HUES48 (cell line): ENCODE data around the gene ZNF236.
"Not testable (repeated sequence)": the region's sequence is repeated elsewhere in the genome, so short reads cannot be mapped to it uniquely, and the experiment has no call there.

Source experiments
- H3K27ac ChIP-seq: one replicate; pipeline ENCODE4 v1.7.0; 2013; ENCODE audit warnings: low read depth, low read length, inconsistent platforms
- H3K27me3 ChIP-seq: 2 replicates; pipeline ENCODE4 v1.6.1; 2013; ENCODE audit warnings: mild to moderate bottlenecking, low read length; ENCODE audit not compliant: control insufficient read depth, insufficient read depth
- H3K36me3 ChIP-seq: 2 replicates; pipeline ENCODE4 v1.6.1; 2013; ENCODE audit warnings: low read length; ENCODE audit not compliant: control insufficient read depth, insufficient read depth
- H3K4me1 ChIP-seq: 2 replicates; pipeline ENCODE4 v1.6.1; 2013; ENCODE audit warnings: mild to moderate bottlenecking, low read length; ENCODE audit not compliant: control insufficient read depth, insufficient read depth
- H3K4me3 ChIP-seq: 2 replicates; pipeline ENCODE4 v1.5.1; 2013; ENCODE audit warnings: mild to moderate bottlenecking, low read depth, low read length
- H3K9ac ChIP-seq: 2 replicates; pipeline ENCODE4 v1.6.1; 2013; ENCODE audit warnings: mild to moderate bottlenecking, low read depth, low read length, moderate library complexity
- H3K9me3 ChIP-seq: 2 replicates; pipeline ENCODE4 v1.6.1; 2013; ENCODE audit warnings: low read length; ENCODE audit not compliant: control insufficient read depth, insufficient read depth

The ZNF236 gene

GRCh38 chr18:76822506-76823160 lies at the start of gene ZNF236:
TSS of gene ZNF236 (plus strand) at chr18:76822557. CDS start at chr18:76822608, 51 bp downstream.
- Histone ChIP-seq H3K9me3 (no peaks in the 10 kb centered on the region), H3K27ac (peak within 1 kb of the TSS; percentile 87), H3K4me1 (peaks cover 4% of the 10 kb centered on the region; the same call in 1 of the 2 replicates)

GRCh38 chr18:76772665-76773064 lies 49.7 kb upstream of the ZNF236 start:
- H3K9ac ChIP-seq, result no peak overlapping the region
- H3K4me3 ChIP-seq, result no peak overlapping the region
- no peaks in the 10 kb centered on the region for H3K27me3 ChIP-seq
- no peaks in the 10 kb centered on the region for H3K36me3 ChIP-seq
- no peak overlapping the region for H3K27ac ChIP-seq
- no peaks in the 10 kb centered on the region for H3K9me3 ChIP-seq
- H3K4me1 ChIP-seq, result no peaks in the 10 kb centered on the region

More at GRCh38 chr18:76822506-76823160, at the start of gene ZNF236:
- H3K36me3 ChIP-seq, result no peaks in the 10 kb centered on the region
- peak within 1 kb of the TSS; percentile 87 for H3K4me3 ChIP-seq
- H3K9ac ChIP-seq, result peak within 1 kb of the TSS; percentile 91
- no peaks in the 10 kb centered on the region for H3K27me3 ChIP-seq

- not testable (repeated sequence) for H3K27ac ChIP-seq, H3K4me1 ChIP-seq, H3K36me3 ChIP-seq, H3K27me3 ChIP-seq, H3K9ac ChIP-seq, H3K9me3 ChIP-seq, H3K4me3 ChIP-seq
Observed at GRCh38 chr18:76777036-76777435, 45.3 kb upstream of the ZNF236 start.

GRCh38 chr18:76783786-76784484 lies 38.4 kb upstream of the ZNF236 start:
- H3K9ac ChIP-seq, result no peak overlapping the region
- H3K36me3 ChIP-seq, result no peaks in the 10 kb centered on the region
- H3K9me3 ChIP-seq, result peaks cover 5% of the 10 kb centered on the region; the same call in 1 of the 2 replicates
- no peaks in the 10 kb centered on the region for H3K27me3 ChIP-seq
- no peak overlapping the region for H3K4me3 ChIP-seq
- no peaks in the 10 kb centered on the region for H3K4me1 ChIP-seq
- H3K27ac ChIP-seq, result no peak overlapping the region

GRCh38 chr18:76785872-76786271 lies 36.5 kb upstream of the ZNF236 start:
- Histone ChIP-seq H3K9me3 (peaks cover 11% of the 10 kb centered on the region), H3K4me1 (no peaks in the 10 kb centered on the region), H3K27me3 (no peaks in the 10 kb centered on the region), H3K36me3 (no peaks in the 10 kb centered on the region), H3K4me3 (no peak overlapping the region), H3K27ac (no peak overlapping the region), H3K9ac (no peak overlapping the region)

- no peak overlapping the region for H3K9ac ChIP-seq
- no peaks in the 10 kb centered on the region for H3K4me1 ChIP-seq
- H3K4me3 ChIP-seq, result no peak overlapping the region
- no peaks in the 10 kb centered on the region for H3K36me3 ChIP-seq
- H3K9me3 ChIP-seq, result peaks cover 25% of the 10 kb centered on the region
- H3K27me3 ChIP-seq, result no peaks in the 10 kb centered on the region
- H3K27ac ChIP-seq, result no peak overlapping the region
Observed at GRCh38 chr18:76788571-76789317, 33.6 kb upstream of the ZNF236 start.

- Histone ChIP-seq H3K27me3 (no peaks in the 10 kb centered on the region), H3K9ac (no peak overlapping the region), H3K27ac (no peak overlapping the region), H3K4me1 (no peaks in the 10 kb centered on the region), H3K36me3 (no peaks in the 10 kb centered on the region), H3K4me3 (no peak overlapping the region), H3K9me3 (peaks cover 25% of the 10 kb centered on the region)
Observed at GRCh38 chr18:76791106-76791505, 31.3 kb upstream of the ZNF236 start.

- Histone ChIP-seq H3K4me1 (no peaks in the 10 kb centered on the region), H3K36me3 (no peaks in the 10 kb centered on the region), H3K27ac (no peak overlapping the region), H3K9me3 (peaks cover 25% of the 10 kb centered on the region), H3K27me3 (no peaks in the 10 kb centered on the region), H3K9ac (no peak overlapping the region), H3K4me3 (no peak overlapping the region)
Observed at GRCh38 chr18:76791642-76792041, 30.7 kb upstream of the ZNF236 start.

- no peak overlapping the region for H3K4me3 ChIP-seq
- no peaks in the 10 kb centered on the region for H3K27me3 ChIP-seq
- H3K36me3 ChIP-seq, result no peaks in the 10 kb centered on the region
- no peak overlapping the region for H3K9ac ChIP-seq
- peaks cover 24% of the 10 kb centered on the region for H3K9me3 ChIP-seq
- no peaks in the 10 kb centered on the region for H3K4me1 ChIP-seq
- no peak overlapping the region for H3K27ac ChIP-seq
Observed at GRCh38 chr18:76794326-76794725, 28.0 kb upstream of the ZNF236 start.

GRCh38 chr18:76801567-76802505 lies 20.5 kb upstream of the ZNF236 start:
- peak overlapping the region; percentile 64 for H3K4me3 ChIP-seq
- H3K9ac ChIP-seq, result no peak overlapping the region
- H3K27ac ChIP-seq, result no peak overlapping the region

More at GRCh38 chr18:76801567-76802505, 20.5 kb upstream of the ZNF236 start:
- Histone ChIP-seq H3K27me3 (no peaks in the 10 kb centered on the region), H3K36me3 (no peaks in the 10 kb centered on the region), H3K4me1 (peaks cover 5% of the 10 kb centered on the region; the same call in 1 of the 2 replicates), H3K9me3 (peaks cover 6% of the 10 kb centered on the region)
